T-helper 2 cell treated with Interferon-gamma antibody and Interleukin-4, amounts not matched to agents 5 μg/mL and 100 μg/mL, for 36 hours (primary cell): ENCODE data around the gene ISL2.

Experiments
- DNase-seq: peaks from one replicate; pipeline ENCODE4 v3.0.0; 2021; ENCODE audit warnings: low spot score
- H3K27ac Mint-ChIP-seq: one replicate; pipeline ENCODE4 v1.8.0; 2021; ENCODE audit warnings: mild to moderate bottlenecking, mixed read lengths
- H3K27me3 Mint-ChIP-seq: one replicate; pipeline ENCODE4 v1.8.0; 2021; ENCODE audit warnings: low read depth, mixed read lengths
- H3K36me3 Mint-ChIP-seq: one replicate; pipeline ENCODE4 v1.8.0; 2021; ENCODE audit warnings: low read depth, mixed read lengths
- H3K4me1 Mint-ChIP-seq: one replicate; pipeline ENCODE4 v1.8.0; 2021; ENCODE audit warnings: low read depth, mixed read lengths
- H3K4me3 Mint-ChIP-seq: one replicate; pipeline ENCODE4 v1.8.0; 2022; ENCODE audit warnings: mild to moderate bottlenecking, moderate library complexity, mixed read lengths
- H3K9me3 Mint-ChIP-seq: one replicate; pipeline ENCODE4 v1.8.0; 2021; ENCODE audit warnings: mixed read lengths

The ISL2 gene

GRCh38 chr15:76386926-76387325, 50.4 kb downstream of the ISL2 start:
- Mint-ChIP-seq H3K36me3 (no peaks in the 10 kb centered on the region), H3K27me3 (no peaks in the 10 kb centered on the region), H3K27ac (no peak overlapping the region), H3K4me3 (no peak overlapping the region), H3K4me1 (no peaks in the 10 kb centered on the region), H3K9me3 (no peaks in the 10 kb centered on the region)
- no peak for DNase-seq

- H3K27ac Mint-ChIP-seq: no peak overlapping the region
- no peak overlapping the region for H3K4me3 Mint-ChIP-seq
- no peaks in the 10 kb centered on the region for H3K4me1 Mint-ChIP-seq
- no peak for DNase-seq
- H3K27me3 Mint-ChIP-seq: no peaks in the 10 kb centered on the region
- no peaks in the 10 kb centered on the region for H3K9me3 Mint-ChIP-seq
- no peaks in the 10 kb centered on the region for H3K36me3 Mint-ChIP-seq
These were observed 54.0 kb downstream of the ISL2 start for GRCh38 chr15:76390571-76390970.

GRCh38 chr15:76391309-76391708, 54.7 kb downstream of the ISL2 start:
- no peaks in the 10 kb centered on the region for H3K4me1 Mint-ChIP-seq
- H3K9me3 Mint-ChIP-seq: no peaks in the 10 kb centered on the region
- H3K36me3 Mint-ChIP-seq: no peaks in the 10 kb centered on the region
- no peak overlapping the region for H3K27ac Mint-ChIP-seq
- no peak for DNase-seq
- H3K4me3 Mint-ChIP-seq: no peak overlapping the region
- H3K27me3 Mint-ChIP-seq: no peaks in the 10 kb centered on the region

DNA sequence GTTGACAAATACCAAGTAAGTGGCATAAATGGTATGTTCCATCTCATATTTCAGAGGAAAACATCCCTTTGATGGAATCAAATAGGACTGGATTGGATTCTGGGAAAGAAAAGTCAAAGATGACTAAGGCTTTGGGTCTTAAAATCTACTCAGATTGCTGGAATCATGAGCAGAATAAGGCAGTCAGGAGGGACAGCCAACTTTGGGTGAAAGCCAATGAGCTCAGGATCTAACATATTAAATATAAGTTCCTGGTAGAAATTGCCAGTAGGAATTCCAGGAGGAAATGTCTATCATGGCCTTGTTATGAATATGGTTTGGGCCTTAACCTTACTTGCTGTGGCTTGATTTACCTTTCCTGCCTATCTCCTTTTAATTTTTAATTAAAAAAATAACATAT, 55.3 kb downstream of the ISL2 start:
- no peaks in the 10 kb centered on the region for H3K4me1 Mint-ChIP-seq
- H3K27me3 Mint-ChIP-seq: no peaks in the 10 kb centered on the region
- no peak overlapping the region for H3K27ac Mint-ChIP-seq
- no peak overlapping the region for H3K4me3 Mint-ChIP-seq
- no peak for DNase-seq
- H3K9me3 Mint-ChIP-seq: no peaks in the 10 kb centered on the region
- H3K36me3 Mint-ChIP-seq: no peaks in the 10 kb centered on the region
